Activated CD4-positive, alpha-beta memory T cell treated with anti-CD3 and anti-CD28 coated beads, Interleukin-2, amount 10 ng/mL, durations not matched to agents 7 days and 5 days (primary cell): Measurements from ENCODE around the gene BRD1. TPM values are rescaled to one million over a fixed set of nuclear protein-coding genes. Genes with fewer than 3 reads are reported as not detected.
A peak's percentile ranks its signal among the peaks of the same experiment; 100 is the strongest.

Experiments
- CTCF ChIA-PET: fragments of 350-600 bp; sonication (Branson Sonifier 250); formaldehyde crosslinking; loops from one replicate; lab custom pipeline; 2021; ENCODE audit warnings: antibody characterized with exemption, inconsistent platforms; lab: Charles Lee
- POLR2A ChIA-PET: fragments of 350-600 bp; sonication (Branson Sonifier 250); formaldehyde crosslinking; loops from one replicate; lab custom pipeline; 2021; ENCODE audit warnings: antibody characterized with exemption; lab: Charles Lee
- DNase-seq: peaks from one replicate; pipeline ENCODE4 v3.0.0-alpha.2; 2020
- H3K27ac Mint-ChIP-seq: one replicate; pipeline ENCODE4 v1.8.0; 2021; ENCODE audit warnings: mild to moderate bottlenecking, mixed read lengths
- H3K27me3 Mint-ChIP-seq: one replicate; pipeline ENCODE4 v1.8.0; 2021; ENCODE audit warnings: mixed read lengths
- H3K36me3 Mint-ChIP-seq: one replicate; pipeline ENCODE4 v1.8.0; 2021; ENCODE audit warnings: low read depth, mixed read lengths
- H3K4me1 Mint-ChIP-seq: one replicate; pipeline ENCODE4 v1.8.0; 2021; ENCODE audit warnings: mixed read lengths
- H3K4me3 Mint-ChIP-seq: one replicate; pipeline ENCODE4 v1.8.0; 2021; ENCODE audit warnings: mild to moderate bottlenecking, mixed read lengths
- H3K9me3 Mint-ChIP-seq: one replicate; pipeline ENCODE4 v1.8.0; 2021; ENCODE audit warnings: mixed read lengths
- total RNA-seq, 2 experiments: library from RNA; stranded (reverse); gene quantifications; one replicate each; pipeline ENCODE4 v1.2.3, GENCODE V29; 2021

BRD1 gene
- total RNA-seq, 2 experiments from 2014 or later, result 54.7 to 55.4 TPM

GRCh38 chr22:49803134-49803533 lies 24.5 kb downstream of the BRD1 start:
- CTCF ChIA-PET, result no interaction called here
- POLR2A ChIA-PET, result no interaction called here
- DNase-seq, result no peak
- H3K27ac Mint-ChIP-seq, result no peak overlapping the region
- H3K4me1 Mint-ChIP-seq, result peaks cover 40% of the 10 kb centered on the region
- H3K9me3 Mint-ChIP-seq, result no peaks in the 10 kb centered on the region
- peaks cover 54% of the 10 kb centered on the region for H3K36me3 Mint-ChIP-seq
- H3K4me3 Mint-ChIP-seq, result no peak overlapping the region
- no peaks in the 10 kb centered on the region for H3K27me3 Mint-ChIP-seq

- Mint-ChIP-seq H3K4me1 (peaks cover 25% of the 10 kb centered on the region), H3K4me3 (no peak overlapping the region), H3K36me3 (peaks cover 60% of the 10 kb centered on the region), H3K9me3 (no peaks in the 10 kb centered on the region), H3K27ac (no peak overlapping the region), H3K27me3 (no peaks in the 10 kb centered on the region)
- POLR2A ChIA-PET, result no interaction called here
- DNase-seq, result no peak
- CTCF ChIA-PET, result no interaction called here
These were observed 26.1 kb downstream of the BRD1 start for GRCh38 chr22:49801391-49802060.

GRCh38 chr22:49800408-49801238 lies 27.1 kb downstream of the BRD1 start:
- peaks cover 57% of the 10 kb centered on the region for H3K36me3 Mint-ChIP-seq
- POLR2A ChIA-PET, result no interaction called here
- CTCF ChIA-PET, result no interaction called here
- H3K27me3 Mint-ChIP-seq, result no peaks in the 10 kb centered on the region
- DNase-seq, result no peak
- peaks cover 19% of the 10 kb centered on the region for H3K4me1 Mint-ChIP-seq
- no peaks in the 10 kb centered on the region for H3K9me3 Mint-ChIP-seq
- no peak overlapping the region for H3K27ac Mint-ChIP-seq
- H3K4me3 Mint-ChIP-seq, result no peak overlapping the region

- POLR2A ChIA-PET, result no interaction called here
- no peak for DNase-seq
- peaks cover 63% of the 10 kb centered on the region for H3K36me3 Mint-ChIP-seq
- H3K4me3 Mint-ChIP-seq, result no peak overlapping the region
- CTCF ChIA-PET, result no interaction called here
- H3K27me3 Mint-ChIP-seq, result no peaks in the 10 kb centered on the region
- no peaks in the 10 kb centered on the region for H3K9me3 Mint-ChIP-seq
- H3K4me1 Mint-ChIP-seq, result peaks cover 15% of the 10 kb centered on the region
- H3K27ac Mint-ChIP-seq, result no peak overlapping the region
These were observed 28.1 kb downstream of the BRD1 start for GRCh38 chr22:49799431-49800075.

GRCh38 chr22:49798486-49799151 lies 29.1 kb downstream of the BRD1 start:
- Mint-ChIP-seq H3K27me3 (no peaks in the 10 kb centered on the region), H3K9me3 (no peaks in the 10 kb centered on the region), H3K4me3 (no peak overlapping the region), H3K4me1 (peaks cover 12% of the 10 kb centered on the region), H3K27ac (no peak overlapping the region), H3K36me3 (peaks cover 65% of the 10 kb centered on the region)
- ChIA-PET POLR2A (no interaction called here), CTCF (no interaction called here)
- DNase-seq, result no peak

GRCh38 chr22:49797706-49798105 lies 30.0 kb downstream of the BRD1 start:
- Mint-ChIP-seq H3K36me3 (peaks cover 65% of the 10 kb centered on the region), H3K4me3 (no peak overlapping the region), H3K27me3 (no peaks in the 10 kb centered on the region), H3K9me3 (no peaks in the 10 kb centered on the region), H3K4me1 (peaks cover 10% of the 10 kb centered on the region), H3K27ac (no peak overlapping the region)
- ChIA-PET POLR2A (no interaction called here), CTCF (no interaction called here)
- no peak for DNase-seq

GRCh38 chr22:49796596-49797270 lies 30.9 kb downstream of the BRD1 start:
- H3K4me3 Mint-ChIP-seq, result no peak overlapping the region
- H3K4me1 Mint-ChIP-seq, result peaks cover 16% of the 10 kb centered on the region
- POLR2A ChIA-PET, result no interaction called here
- H3K36me3 Mint-ChIP-seq, result peaks cover 70% of the 10 kb centered on the region
- no peaks in the 10 kb centered on the region for H3K27me3 Mint-ChIP-seq
- DNase-seq, result no peak
- no peaks in the 10 kb centered on the region for H3K9me3 Mint-ChIP-seq
- no peak overlapping the region for H3K27ac Mint-ChIP-seq
- CTCF ChIA-PET, result no interaction called here

GRCh38 chr22:49795521-49795920 lies 32.2 kb downstream of the BRD1 start:
- Mint-ChIP-seq H3K27me3 (no peaks in the 10 kb centered on the region), H3K9me3 (no peaks in the 10 kb centered on the region), H3K27ac (no peak overlapping the region), H3K36me3 (peaks cover 74% of the 10 kb centered on the region), H3K4me1 (peaks cover 28% of the 10 kb centered on the region), H3K4me3 (no peak overlapping the region)
- CTCF ChIA-PET, result no interaction called here
- POLR2A ChIA-PET, result no interaction called here
- no peak for DNase-seq

GRCh38 chr22:49793871-49794270 lies 33.8 kb downstream of the BRD1 start:
- Mint-ChIP-seq H3K4me1 (peaks cover 44% of the 10 kb centered on the region), H3K9me3 (no peaks in the 10 kb centered on the region), H3K4me3 (no peak overlapping the region), H3K27me3 (no peaks in the 10 kb centered on the region), H3K36me3 (peaks cover 76% of the 10 kb centered on the region), H3K27ac (no peak overlapping the region)
- DNase-seq, result no peak
- CTCF ChIA-PET, result no interaction called here
- POLR2A ChIA-PET, result no interaction called here

- H3K36me3 Mint-ChIP-seq, result peaks cover 76% of the 10 kb centered on the region
These were observed 34.4 kb downstream of the BRD1 start for GRCh38 chr22:49793296-49793695.

GRCh38 chr22:49792107-49792506 lies 35.6 kb downstream of the BRD1 start:
- Mint-ChIP-seq H3K27ac (no peak overlapping the region), H3K27me3 (no peaks in the 10 kb centered on the region), H3K9me3 (no peaks in the 10 kb centered on the region), H3K36me3 (peaks cover 76% of the 10 kb centered on the region), H3K4me3 (no peak overlapping the region), H3K4me1 (peaks cover 60% of the 10 kb centered on the region)
- ChIA-PET POLR2A (no interaction called here), CTCF (no interaction called here)
- no peak for DNase-seq

More at GRCh38 chr22:49793296-49793695, 34.4 kb downstream of the BRD1 start:
- ChIA-PET POLR2A (no interaction called here), CTCF (no interaction called here)
- Mint-ChIP-seq H3K27ac (no peak overlapping the region), H3K27me3 (no peaks in the 10 kb centered on the region), H3K4me3 (no peak overlapping the region), H3K4me1 (peaks cover 50% of the 10 kb centered on the region), H3K9me3 (no peaks in the 10 kb centered on the region)
- DNase-seq, result no peak

- Mint-ChIP-seq H3K27ac (peak overlapping the region; percentile 80), H3K27me3 (no peaks in the 10 kb centered on the region), H3K36me3 (peaks cover 75% of the 10 kb centered on the region), H3K9me3 (no peaks in the 10 kb centered on the region), H3K4me1 (peaks cover 62% of the 10 kb centered on the region), H3K4me3 (no peak overlapping the region)
- CTCF ChIA-PET, result no interaction called here
- POLR2A ChIA-PET, result no interaction called here
- no peak for DNase-seq
These were observed 36.0 kb downstream of the BRD1 start for GRCh38 chr22:49791682-49792081.
